Adrenal gland (tissue), 5 donors: ENCODE measurements around the gene CCDC197.

Source experiments
- POLR2A ChIP-seq, 2 donors: fragments of 450-650 bp; IDR thresholded peaks; one replicate each; pipeline ENCODE4 v1.6.1; 2017; ENCODE audit warnings: antibody characterized with exemption in 2 of 2, mild to moderate bottlenecking in 2 of 2, moderate library complexity in 1 of 2
- TF ChIP-seq, protein P1 (sequence below), 6 experiments: fragments of 450-650 bp in 4 of 6; fragments of 200-600 bp in 2 of 6; sonication (generic) in 1 of 6; IDR thresholded peaks; 1 replicate in 5 of 6; 2 replicates in 1 of 6; pipeline versions ENCODE4 v1.5.1 to v1.8.0; 2016 to 2021; ENCODE audit warnings: antibody characterized with exemption in 6 of 6, mild to moderate bottlenecking in 2 of 6, moderate library complexity in 1 of 6
- donor health status: DM: no; HTN: no; CAD: no.

DNA sequence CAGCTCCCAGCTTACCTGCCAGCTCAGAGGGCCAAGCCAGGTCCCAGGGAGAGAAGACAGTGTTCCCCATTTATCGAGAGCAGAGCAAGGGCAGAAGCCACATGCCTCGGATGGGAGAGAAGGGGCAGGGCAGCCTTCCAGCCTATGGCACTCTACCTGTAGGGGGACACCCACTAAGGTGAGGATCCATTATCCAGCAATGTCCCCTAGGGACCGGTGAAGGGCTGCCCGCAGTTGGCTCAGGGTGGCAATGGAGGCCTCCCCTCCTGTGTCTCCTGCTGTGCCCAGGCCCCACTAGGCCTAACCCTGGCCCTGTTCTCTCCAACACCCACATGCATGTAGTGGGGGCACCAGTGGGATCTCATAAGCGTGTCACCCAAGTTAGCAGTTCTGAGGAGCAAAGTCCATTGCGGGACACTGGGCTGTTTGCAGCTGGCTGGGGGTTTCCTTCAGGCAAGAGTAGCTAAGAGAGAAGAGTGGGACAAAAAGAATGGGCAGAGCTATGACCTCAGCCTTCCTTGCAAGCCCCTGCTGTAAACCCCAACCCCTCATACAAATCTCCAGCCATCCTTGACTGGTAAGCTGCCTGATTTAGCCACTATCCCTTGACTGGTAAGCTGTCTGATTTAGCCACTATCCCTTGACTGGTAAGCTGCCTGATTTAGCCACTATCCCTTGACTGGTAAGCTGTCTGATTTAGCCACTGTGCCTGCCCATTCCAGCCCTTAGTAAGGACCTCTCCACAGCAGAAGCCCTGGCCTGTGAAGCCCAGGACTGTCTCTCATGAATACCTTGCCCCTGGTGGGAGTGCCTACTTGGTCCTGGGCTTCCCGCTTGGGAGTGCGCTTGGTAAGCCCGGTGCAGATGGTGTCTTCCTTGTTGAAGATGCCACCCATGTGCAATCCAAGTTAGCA is 15.5 kb upstream of the CCDC197 start:
- no peak for TF ChIP-seq POLR2A (IDR thresholded peaks at IDR 0.05)
- TF ChIP-seq, protein P1, sequence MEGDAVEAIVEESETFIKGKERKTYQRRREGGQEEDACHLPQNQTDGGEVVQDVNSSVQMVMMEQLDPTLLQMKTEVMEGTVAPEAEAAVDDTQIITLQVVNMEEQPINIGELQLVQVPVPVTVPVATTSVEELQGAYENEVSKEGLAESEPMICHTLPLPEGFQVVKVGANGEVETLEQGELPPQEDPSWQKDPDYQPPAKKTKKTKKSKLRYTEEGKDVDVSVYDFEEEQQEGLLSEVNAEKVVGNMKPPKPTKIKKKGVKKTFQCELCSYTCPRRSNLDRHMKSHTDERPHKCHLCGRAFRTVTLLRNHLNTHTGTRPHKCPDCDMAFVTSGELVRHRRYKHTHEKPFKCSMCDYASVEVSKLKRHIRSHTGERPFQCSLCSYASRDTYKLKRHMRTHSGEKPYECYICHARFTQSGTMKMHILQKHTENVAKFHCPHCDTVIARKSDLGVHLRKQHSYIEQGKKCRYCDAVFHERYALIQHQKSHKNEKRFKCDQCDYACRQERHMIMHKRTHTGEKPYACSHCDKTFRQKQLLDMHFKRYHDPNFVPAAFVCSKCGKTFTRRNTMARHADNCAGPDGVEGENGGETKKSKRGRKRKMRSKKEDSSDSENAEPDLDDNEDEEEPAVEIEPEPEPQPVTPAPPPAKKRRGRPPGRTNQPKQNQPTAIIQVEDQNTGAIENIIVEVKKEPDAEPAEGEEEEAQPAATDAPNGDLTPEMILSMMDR (IDR thresholded peaks at IDR 0.05): no peak
